Activated CD4-positive, alpha-beta T cell treated with anti-CD3 and anti-CD28 coated beads for 36 hours (primary cell): ENCODE data around the gene GRM4. TPM values are rescaled to one million over a fixed set of nuclear protein-coding genes. Genes with fewer than 3 reads are reported as not detected.

Source experiments
- ATAC-seq: fragments of 200-7000 bp; cut with Tn5 transposase; one replicate; pipeline ENCODE4 v1.10.0; 2021; ENCODE audit warnings: mild to moderate bottlenecking, moderate library complexity
- CTCF ChIA-PET: fragments of 350-600 bp; sonication (Branson Sonifier 250); formaldehyde crosslinking; loops from one replicate; lab custom pipeline; 2021; ENCODE audit warnings: antibody characterized with exemption; lab: Charles Lee
- POLR2A ChIA-PET: fragments of 350-600 bp; sonication (Branson Sonifier 250); formaldehyde crosslinking; loops from one replicate; lab custom pipeline; 2021; ENCODE audit warnings: antibody characterized with exemption, inconsistent platforms; lab: Charles Lee
- DNase-seq: peaks from one replicate; pipeline ENCODE4 v3.0.0-alpha.2; 2020
- H3K27ac Mint-ChIP-seq: one replicate; pipeline ENCODE4 v1.8.0; 2021; ENCODE audit warnings: mixed read lengths
- H3K27me3 Mint-ChIP-seq: one replicate; pipeline ENCODE4 v1.8.0; 2021; ENCODE audit warnings: mixed read lengths
- H3K36me3 Mint-ChIP-seq: one replicate; pipeline ENCODE4 v1.8.0; 2021; ENCODE audit warnings: low read depth, mixed read lengths
- H3K4me1 Mint-ChIP-seq: one replicate; pipeline ENCODE4 v1.8.0; 2021; ENCODE audit warnings: mixed read lengths
- H3K4me3 Mint-ChIP-seq: one replicate; pipeline ENCODE4 v1.8.0; 2021; ENCODE audit warnings: mild to moderate bottlenecking, moderate library complexity, mixed read lengths
- H3K9me3 Mint-ChIP-seq: one replicate; pipeline ENCODE4 v1.8.0; 2021; ENCODE audit warnings: low read depth, mixed read lengths
- intact Hi-C, 2 experiments: fragments of 100-400 bp; cut with DNase I in 1 of 2; cut with micrococcal nuclease in 1 of 2; formaldehyde crosslinking; loops; one replicate each; pipeline versions ENCODE4 v1.14.2 to v1.15.1; 2022 to 2024; cut with DNase I, micrococcal nuclease
- microRNA-seq: library from miRNA; unstranded; fragments of <30 nt; microRNA quantifications from one replicate; pipeline ENCODE4 v1.2.0, GENCODE V29; 2021; ENCODE audit warnings: borderline replicate concordance
- total RNA-seq, 2 experiments: library from RNA; stranded (reverse); gene quantifications; one replicate each; pipeline ENCODE4 v1.2.3, GENCODE V29; 2021

GRM4 gene
- total RNA-seq, 2 experiments from 2014 or later: 0.11 TPM; not detected in 1

GRCh38 chr6:33978412-33979150 is 167.3 kb downstream of the GRM4 start:
- Mint-ChIP-seq H3K4me1 (peaks cover 2% of the 10 kb centered on the region), H3K36me3 (no peaks in the 10 kb centered on the region), H3K27ac (no peak overlapping the region), H3K27me3 (peaks cover 12% of the 10 kb centered on the region), H3K9me3 (no peaks in the 10 kb centered on the region), H3K4me3 (no peak overlapping the region)
- ATAC-seq: no peak
- DNase-seq: no peak
- POLR2A ChIA-PET: interaction anchor here (0.6 kb wide), 1 partner anchor 103 kb away, joined by 4 read pairs; no protein-coding TSS in a partner anchor
- intact Hi-C loops: no loop called here
- CTCF ChIA-PET: interaction anchor here (0.7 to 1.1 kb wide), 2 partner anchors 11 to 209 kb away, joined by 3 read pairs; no protein-coding TSS in a partner anchor

DNA sequence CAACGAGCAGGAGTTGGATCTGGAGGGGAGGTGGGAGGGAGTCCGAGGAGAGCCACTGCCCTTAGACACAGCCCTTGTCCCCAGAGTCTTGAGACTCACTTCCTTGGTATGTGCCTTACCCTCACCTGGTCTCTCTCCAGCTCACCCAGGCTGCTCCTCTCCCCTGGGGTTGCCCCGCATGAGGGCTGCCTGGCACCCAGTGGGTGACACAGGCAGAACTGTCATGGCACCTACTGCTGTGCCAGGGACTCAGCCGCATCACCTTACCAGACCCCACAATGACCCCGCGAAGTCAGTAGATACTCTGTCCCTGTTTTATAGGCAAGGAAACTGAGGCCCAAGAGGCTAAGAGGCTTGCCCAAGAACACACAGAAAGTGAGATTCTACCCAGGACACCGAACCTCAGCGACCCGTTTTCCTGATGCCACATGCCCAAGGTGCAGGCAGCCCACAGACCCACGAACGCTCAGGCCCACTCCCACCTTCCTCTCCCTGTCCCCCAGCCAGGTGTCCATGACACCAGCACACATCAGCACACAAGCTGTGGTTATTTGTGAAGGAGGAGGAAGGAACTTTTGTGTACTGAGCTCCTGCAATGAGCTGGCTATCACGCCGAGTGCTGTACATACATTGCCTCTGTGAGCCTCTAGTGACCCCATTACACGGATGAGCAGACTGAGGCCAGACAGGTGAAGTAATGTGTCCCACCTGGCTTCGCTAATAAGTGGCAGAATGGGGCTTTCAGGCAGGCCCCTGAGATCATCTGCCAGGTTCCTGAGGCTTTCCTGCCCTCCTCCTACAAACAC is 168.1 kb downstream of the GRM4 start:
- no peak overlapping the region for H3K27ac Mint-ChIP-seq
- no peak overlapping the region for H3K4me3 Mint-ChIP-seq
- ChIA-PET CTCF (no interaction called here), POLR2A (no interaction called here)
- no peak for ATAC-seq
- H3K27me3 Mint-ChIP-seq: peaks cover 12% of the 10 kb centered on the region
- intact Hi-C loops: no loop called here
- H3K4me1 Mint-ChIP-seq: peaks cover 2% of the 10 kb centered on the region
- no peaks in the 10 kb centered on the region for H3K36me3 Mint-ChIP-seq
- no peak for DNase-seq
- no peaks in the 10 kb centered on the region for H3K9me3 Mint-ChIP-seq

GRCh38 chr6:33976437-33977360 is 169.2 kb downstream of the GRM4 start:
- DNase-seq: no peak
- peaks cover 2% of the 10 kb centered on the region for H3K4me1 Mint-ChIP-seq
- intact Hi-C loops: no loop called here

GRCh38 chr6:33975661-33976436 is 170.0 kb downstream of the GRM4 start:
- Mint-ChIP-seq H3K9me3 (no peaks in the 10 kb centered on the region), H3K27ac (no peak overlapping the region)

More at GRCh38 chr6:33976437-33977360, 169.2 kb downstream of the GRM4 start:
- no peak for ATAC-seq
- H3K4me3 Mint-ChIP-seq: no peak overlapping the region
- no peak overlapping the region for H3K27ac Mint-ChIP-seq
- no peaks in the 10 kb centered on the region for H3K9me3 Mint-ChIP-seq
- POLR2A ChIA-PET: interaction anchor here (0.6 kb wide), 1 partner anchor 127 kb away, joined by 3 read pairs; no protein-coding TSS in a partner anchor
- CTCF ChIA-PET: interaction anchor here (0.6 to 1.1 kb wide), 2 partner anchors 15 to 159 kb away, joined by 3 read pairs; no protein-coding TSS in a partner anchor
- H3K27me3 Mint-ChIP-seq: peaks cover 12% of the 10 kb centered on the region
- no peaks in the 10 kb centered on the region for H3K36me3 Mint-ChIP-seq

DNA sequence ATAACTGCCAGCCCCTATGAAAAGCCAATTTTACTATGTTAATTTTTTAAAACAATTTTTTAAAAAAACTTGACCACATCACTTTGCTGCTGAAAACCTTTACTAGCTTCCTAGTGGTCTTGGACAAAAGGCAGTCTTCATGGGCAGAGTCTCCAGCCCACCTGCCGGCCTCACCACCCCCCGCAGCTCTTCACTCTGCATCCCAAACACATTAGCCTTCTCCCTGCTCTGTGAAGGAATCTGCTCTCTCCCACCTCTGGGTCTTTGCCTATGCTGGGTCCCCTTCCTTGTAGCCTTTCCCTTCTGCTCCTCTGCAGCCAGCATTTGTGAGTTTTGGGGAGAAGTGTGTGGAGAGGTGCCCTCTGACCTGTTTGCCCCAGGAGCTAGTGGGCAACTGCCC is 171.4 kb downstream of the GRM4 start:
- DNase-seq (no peak), ATAC-seq (no peak)
- H3K36me3 Mint-ChIP-seq: no peaks in the 10 kb centered on the region
- H3K4me3 Mint-ChIP-seq: no peak overlapping the region
- H3K9me3 Mint-ChIP-seq: no peaks in the 10 kb centered on the region
- H3K27ac Mint-ChIP-seq: no peak overlapping the region
- peaks cover 17% of the 10 kb centered on the region for H3K27me3 Mint-ChIP-seq
- POLR2A ChIA-PET: no interaction called here
- peaks cover 2% of the 10 kb centered on the region for H3K4me1 Mint-ChIP-seq
- CTCF ChIA-PET: no interaction called here
- intact Hi-C loops: no loop called here

More at GRCh38 chr6:33975661-33976436, 170.0 kb downstream of the GRM4 start:
- peak; percentile 19 for DNase-seq
- no peak for ATAC-seq
- intact Hi-C loops: no loop called here
- Mint-ChIP-seq H3K36me3 (no peaks in the 10 kb centered on the region), H3K4me3 (no peak overlapping the region), H3K4me1 (peaks cover 2% of the 10 kb centered on the region), H3K27me3 (peaks cover 14% of the 10 kb centered on the region)
- CTCF ChIA-PET: interaction anchor here (0.5 to 1.1 kb wide), 2 partner anchors 14 to 1828 kb away, joined by 3 read pairs; no protein-coding TSS in a partner anchor
- POLR2A ChIA-PET: interaction anchor here (0.6 kb wide), 1 partner anchor 126 kb away, joined by 3 read pairs; no protein-coding TSS in a partner anchor

GRCh38 chr6:33974030-33974429 is 171.9 kb downstream of the GRM4 start:
- intact Hi-C loops: no loop called here

GRCh38 chr6:33971580-33971979 is 174.3 kb downstream of the GRM4 start:
- no peak for DNase-seq
- H3K36me3 Mint-ChIP-seq: no peaks in the 10 kb centered on the region
- H3K4me1 Mint-ChIP-seq: no peaks in the 10 kb centered on the region
- CTCF ChIA-PET: no interaction called here
- peaks cover 18% of the 10 kb centered on the region for H3K27me3 Mint-ChIP-seq
- no peak overlapping the region for H3K4me3 Mint-ChIP-seq
- H3K27ac Mint-ChIP-seq: no peak overlapping the region
- no peaks in the 10 kb centered on the region for H3K9me3 Mint-ChIP-seq
- POLR2A ChIA-PET: no interaction called here
- intact Hi-C loops: no loop called here
- no peak for ATAC-seq

More at GRCh38 chr6:33974030-33974429, 171.9 kb downstream of the GRM4 start:
- ATAC-seq (no peak), DNase-seq (no peak)
- Mint-ChIP-seq H3K4me3 (no peak overlapping the region), H3K27ac (no peak overlapping the region), H3K9me3 (no peaks in the 10 kb centered on the region), H3K36me3 (no peaks in the 10 kb centered on the region), H3K4me1 (peaks cover 2% of the 10 kb centered on the region), H3K27me3 (peaks cover 18% of the 10 kb centered on the region)
- ChIA-PET POLR2A (interaction anchor here (0.6 kb wide), 1 partner anchor 118 kb away, joined by 4 read pairs; no protein-coding TSS in a partner anchor), CTCF (no interaction called here)

Small RNA genes lying within 50 kb of the gene (microRNA-seq; reads per million reads assigned to microRNA genes)
- gene MIR1275: 16.6 reads per million, percentile 40 among the genes with 10 or more reads in this experiment

Other genes with a start within 250 kb of the GRM4 start
- 100 to 1,000 TPM; 569 to 649 TPM for gene HMGA1, start 90.8 kb upstream of the GRM4 start, total RNA-seq
- 10 to 100 TPM; 15.8 to 16.3 TPM for gene SMIM29, start 102.9 kb upstream of the GRM4 start, total RNA-seq
- 10 to 100 TPM; 13.3 to 13.6 TPM for gene NUDT3, start 246.6 kb upstream of the GRM4 start, total RNA-seq